Choroid plexus epithelial cell (primary cell): Measurements from ENCODE around the gene SPTAN1.
"Not testable (repeated sequence)": the region's sequence is repeated elsewhere in the genome, so short reads cannot be mapped to it uniquely, and the experiment has no call there.

Source experiments
- DNase-seq: peaks from one replicate; pipeline ENCODE4 v3.0.0-alpha.2; 2010; ENCODE audit warnings: low read depth
- H3K4me3 ChIP-seq: 2 replicates; pipeline ENCODE4 v1.5.1; 2011; ENCODE audit warnings: low read depth, mild to moderate bottlenecking, control low read depth, low read length, moderate library complexity
- CTCF ChIP-seq: conservative IDR thresholded peaks from 2 replicates; pipeline ENCODE4 v1.5.1; 2011; ENCODE audit warnings: low read depth, mild to moderate bottlenecking, control low read depth, inconsistent platforms, low read length, moderate library complexity

The SPTAN1 gene

GRCh38 chr9:128648206-128648605 lies 95.8 kb downstream of the SPTAN1 start:
- TF ChIP-seq CTCF: peak; percentile 59
- H3K4me3 ChIP-seq: not testable (repeated sequence)
- peak; percentile 65 for DNase-seq

GRCh38 chr9:128651798-128652197 lies 99.4 kb downstream of the SPTAN1 start:
- H3K4me3 ChIP-seq: no peak overlapping the region
- no peak for TF ChIP-seq CTCF
- DNase-seq: no peak

- no peak for TF ChIP-seq CTCF
- DNase-seq: no peak
- H3K4me3 ChIP-seq: no peak overlapping the region
These were observed 101.5 kb downstream of the SPTAN1 start for GRCh38 chr9:128653908-128654307.

- TF ChIP-seq CTCF: no peak
- H3K4me3 ChIP-seq: no peak overlapping the region
- DNase-seq: no peak
These were observed 102.1 kb downstream of the SPTAN1 start for GRCh38 chr9:128654481-128654880.

- H3K4me3 ChIP-seq: peak within 1 kb of the TSS; percentile 72
- peak; percentile 94 for DNase-seq
- no peak for TF ChIP-seq CTCF
These were observed 104.3 kb downstream of the SPTAN1 start, which contains the start of gene DYNC2I2 for GRCh38 chr9:128656416-128657343. Gene DYNC2I2 (minus strand): TSS chr9:128656847. CDS start chr9:128656726, 121 bp downstream.

- no peak overlapping the region for H3K4me3 ChIP-seq
- no peak for DNase-seq
- no peak for TF ChIP-seq CTCF
These were observed 104.9 kb downstream of the SPTAN1 start for GRCh38 chr9:128657344-128657704.

- no peak for TF ChIP-seq CTCF
- no peak overlapping the region for H3K4me3 ChIP-seq
- DNase-seq: no peak
These were observed 105.4 kb downstream of the SPTAN1 start for GRCh38 chr9:128657796-128658195.

- H3K4me3 ChIP-seq: not testable (repeated sequence)
- peak; percentile 38 for DNase-seq
These were observed 114.1 kb downstream of the SPTAN1 start for GRCh38 chr9:128666481-128666941.
